Stimulated activated naive B cell treated with anti-CD40 and anti-IgM and Interleukin-4, amounts not matched to agents 10 μg/mL and 1 μg/mL and 100 μg/mL, for 72 hours (primary cell): ENCODE measurements around the gene GH1.

Experiments used
- ATAC-seq, 2 donors: fragments of 150-1000 bp; cut with Tn5 transposase; replicated peaks; 2 replicates each; pipeline ENCODE4 v1.10.0; 2021; ENCODE audit warnings: moderate library complexity in 1 of 2
- DNase-seq: peaks from one replicate; pipeline ENCODE4 v3.0.0; 2021
- H3K27ac Mint-ChIP-seq: one replicate; pipeline ENCODE4 v1.8.0; 2022; ENCODE audit warnings: mild to moderate bottlenecking, mixed read lengths
- H3K27me3 Mint-ChIP-seq, 2 donors: one replicate each; pipeline ENCODE4 v1.8.0; 2022; ENCODE audit warnings: mixed read lengths in 2 of 2
- H3K36me3 Mint-ChIP-seq, 2 donors: one replicate each; pipeline ENCODE4 v1.8.0; 2022; ENCODE audit warnings: mixed read lengths in 2 of 2, mild to moderate bottlenecking in 1 of 2
- H3K4me1 Mint-ChIP-seq, 2 donors: one replicate each; pipeline ENCODE4 v1.8.0; 2022; ENCODE audit warnings: mixed read lengths in 2 of 2, mild to moderate bottlenecking in 1 of 2
- H3K4me3 Mint-ChIP-seq, 2 donors: one replicate each; pipeline ENCODE4 v1.8.0; 2022; ENCODE audit warnings: mild to moderate bottlenecking in 2 of 2, mixed read lengths in 2 of 2, moderate library complexity in 1 of 2
- H3K9me3 Mint-ChIP-seq, 2 donors: one replicate each; pipeline ENCODE4 v1.8.0; 2022; ENCODE audit warnings: mixed read lengths in 2 of 2, mild to moderate bottlenecking in 1 of 2

Gene GH1

GRCh38 chr17:63949576-63950250 lies 31.1 kb upstream of the GH1 start:
- Mint-ChIP-seq H3K36me3 (no peaks in the 10 kb centered on the region), H3K27ac (no peak overlapping the region), H3K9me3 (no peaks in the 10 kb centered on the region), H3K4me1 (peaks cover 43 to 82% of the 10 kb centered on the region in 2 donors), H3K27me3 (no peaks in the 10 kb centered on the region), H3K4me3 (no peak overlapping the region)
- no peak for ATAC-seq
- no peak for DNase-seq

DNA sequence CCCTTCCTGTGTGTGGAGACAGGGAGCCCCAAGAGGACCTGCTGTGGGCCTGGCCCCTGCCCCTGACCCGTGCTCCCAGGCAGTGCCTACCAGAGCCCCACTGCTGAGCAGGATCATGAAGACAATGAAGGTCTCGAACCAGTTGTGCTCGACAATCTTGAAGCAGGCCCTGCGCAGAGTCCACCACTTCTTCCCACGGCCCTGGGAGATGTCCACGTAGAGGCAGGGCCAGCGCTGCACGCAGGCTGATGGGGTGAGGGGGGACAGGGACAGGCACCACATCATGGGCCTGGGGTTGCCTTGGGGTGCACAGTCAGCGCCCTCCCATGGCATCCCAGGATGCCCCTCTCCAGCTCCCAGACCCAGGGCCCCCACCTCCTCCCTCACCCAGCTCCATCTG lies 29.9 kb upstream of the GH1 start:
- Mint-ChIP-seq H3K4me1 (peaks cover 40 to 81% of the 10 kb centered on the region in 2 donors), H3K27ac (no peak overlapping the region), H3K4me3 (no peak overlapping the region), H3K9me3 (peaks cover 0 to 1% of the 10 kb centered on the region in 2 donors), H3K36me3 (no peaks in the 10 kb centered on the region), H3K27me3 (no peaks in the 10 kb centered on the region)
- DNase-seq, result no peak
- ATAC-seq, result no peak

GRCh38 chr17:63947711-63948330 lies 29.2 kb upstream of the GH1 start:
- no peak for DNase-seq
- Mint-ChIP-seq H3K27ac (no peak overlapping the region), H3K36me3 (peaks cover 0 to under 1% of the 10 kb centered on the region in 2 donors), H3K9me3 (peaks cover 0 to 1% of the 10 kb centered on the region in 2 donors), H3K27me3 (no peaks in the 10 kb centered on the region), H3K4me1 (peaks cover 42 to 81% of the 10 kb centered on the region in 2 donors), H3K4me3 (no peak overlapping the region)
- ATAC-seq, result no peak

DNA sequence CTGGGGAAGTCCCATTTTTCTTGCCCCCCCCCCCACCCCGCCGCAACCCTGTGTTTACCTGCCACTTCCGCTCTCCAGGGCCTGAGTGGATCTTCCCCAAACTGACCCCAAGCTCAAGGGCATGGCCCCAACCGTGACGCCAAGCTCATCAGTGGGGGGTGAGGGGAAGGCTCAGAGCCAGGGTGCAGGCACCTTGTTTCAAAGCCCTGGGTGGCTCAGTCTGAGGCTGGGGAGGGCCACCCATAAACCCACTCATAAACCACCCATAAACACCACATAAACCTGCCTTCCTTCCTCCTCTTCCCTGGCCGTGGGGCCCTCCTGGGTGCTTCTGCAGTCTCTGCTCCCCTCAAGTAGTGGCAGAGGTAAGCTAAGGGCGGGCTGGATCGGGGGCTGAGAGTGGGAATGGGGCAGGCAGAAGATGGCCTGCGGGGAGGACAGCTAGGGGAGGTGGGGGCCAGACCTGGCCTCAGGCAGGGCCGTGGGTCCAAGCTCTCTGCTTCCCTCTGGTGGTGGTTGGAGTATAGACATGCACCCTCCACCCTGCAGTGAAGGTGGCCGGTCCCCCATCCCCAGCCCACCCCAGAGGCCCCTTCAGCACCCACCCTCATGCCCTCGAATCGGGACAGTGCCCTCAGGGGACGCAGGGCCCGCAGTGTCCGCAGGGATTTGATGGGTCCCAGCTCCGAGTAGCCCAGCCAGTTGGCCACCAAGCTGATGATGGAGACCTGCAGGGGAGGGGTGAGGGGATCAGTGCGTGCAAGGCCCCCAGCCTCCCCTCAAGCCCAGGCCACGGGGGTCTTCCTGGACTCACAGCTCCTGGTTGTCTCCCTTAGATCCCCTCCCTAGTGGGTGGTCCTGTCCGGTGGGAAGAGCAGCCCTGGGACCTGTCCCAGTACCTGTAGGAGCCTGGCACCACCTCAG lies 28.1 kb upstream of the GH1 start:
- Mint-ChIP-seq H3K9me3 (peaks cover 0 to 1% of the 10 kb centered on the region in 2 donors), H3K27me3 (no peaks in the 10 kb centered on the region), H3K4me1 (peaks cover 44 to 79% of the 10 kb centered on the region in 2 donors), H3K4me3 (peak overlapping the region; percentile 86 to 88), H3K36me3 (peaks cover 9% of the 10 kb centered on the region in 2 donors), H3K27ac (peak overlapping the region; percentile 98)
- DNase-seq (peak; percentile 86), ATAC-seq (peak; percentile 82 to 84)

GRCh38 chr17:63945784-63946439 lies 27.3 kb upstream of the GH1 start:
- Mint-ChIP-seq H3K9me3 (peaks cover 0 to 5% of the 10 kb centered on the region in 2 donors), H3K4me1 (peaks cover 42 to 82% of the 10 kb centered on the region in 2 donors), H3K4me3 (peak overlapping the region; percentile 86 to 88), H3K27me3 (no peaks in the 10 kb centered on the region), H3K27ac (peak overlapping the region; percentile 98), H3K36me3 (peaks cover 13 to 17% of the 10 kb centered on the region in 2 donors)
- ATAC-seq, result peak; percentile 68 to 72
- peak; percentile 83 for DNase-seq

GRCh38 chr17:63944736-63945499 lies 26.3 kb upstream of the GH1 start:
- Mint-ChIP-seq H3K36me3 (peaks cover 13 to 17% of the 10 kb centered on the region in 2 donors), H3K27ac (peak overlapping the region; percentile 98), H3K4me1 (peaks cover 45 to 86% of the 10 kb centered on the region in 2 donors), H3K9me3 (peaks cover 0 to 5% of the 10 kb centered on the region in 2 donors), H3K4me3 (peak overlapping the region; percentile 57 to 88), H3K27me3 (no peaks in the 10 kb centered on the region)
- ATAC-seq (no peak), DNase-seq (no peak)

GRCh38 chr17:63943745-63944144 lies 25.1 kb upstream of the GH1 start:
- Mint-ChIP-seq H3K27ac (peak overlapping the region; percentile 79), H3K36me3 (peaks cover 13 to 17% of the 10 kb centered on the region in 2 donors), H3K9me3 (peaks cover 0 to 5% of the 10 kb centered on the region in 2 donors), H3K4me1 (peaks cover 50 to 89% of the 10 kb centered on the region in 2 donors), H3K27me3 (no peaks in the 10 kb centered on the region), H3K4me3 (peak overlapping the region in 1 of 2 donors; percentile 46)
- no peak for ATAC-seq
- DNase-seq, result no peak

DNA sequence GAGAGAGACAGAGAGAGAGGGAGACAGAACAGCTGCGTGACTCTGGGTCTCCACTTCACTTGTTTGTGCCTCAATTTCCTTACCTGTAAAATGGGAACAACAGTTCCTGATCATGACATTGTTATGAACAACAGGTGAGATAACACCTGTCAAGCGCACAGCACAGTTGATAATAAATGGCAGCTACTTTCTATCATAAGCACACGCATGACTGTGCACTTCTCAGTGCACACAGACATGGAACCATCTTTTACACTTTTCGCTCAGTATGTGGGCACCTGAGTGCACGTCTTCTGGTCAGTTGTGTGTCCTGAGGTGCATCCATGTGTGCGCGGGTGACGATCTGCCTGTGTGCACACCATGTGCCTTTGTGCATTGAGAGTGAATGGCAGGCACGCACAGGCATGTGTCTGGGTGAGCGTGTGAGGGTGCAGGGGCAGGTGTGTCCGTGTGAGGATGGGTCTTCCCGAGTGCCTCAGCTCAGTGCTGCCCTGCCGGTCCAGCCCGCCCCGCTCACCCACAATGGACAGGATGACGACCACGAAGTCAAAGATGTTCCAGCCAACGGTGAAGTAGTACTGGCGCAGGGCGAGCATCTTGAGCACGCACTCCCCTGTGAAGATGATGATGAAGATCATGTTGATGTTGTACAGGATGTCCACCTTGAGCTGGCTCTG lies 23.8 kb upstream of the GH1 start:
- Mint-ChIP-seq H3K27me3 (no peaks in the 10 kb centered on the region), H3K36me3 (peaks cover 13 to 17% of the 10 kb centered on the region in 2 donors), H3K27ac (peak overlapping the region; percentile 48), H3K4me1 (peaks cover 57 to 91% of the 10 kb centered on the region in 2 donors), H3K9me3 (peaks cover 0 to 5% of the 10 kb centered on the region in 2 donors), H3K4me3 (no peak overlapping the region)
- ATAC-seq (no peak), DNase-seq (no peak)

DNA sequence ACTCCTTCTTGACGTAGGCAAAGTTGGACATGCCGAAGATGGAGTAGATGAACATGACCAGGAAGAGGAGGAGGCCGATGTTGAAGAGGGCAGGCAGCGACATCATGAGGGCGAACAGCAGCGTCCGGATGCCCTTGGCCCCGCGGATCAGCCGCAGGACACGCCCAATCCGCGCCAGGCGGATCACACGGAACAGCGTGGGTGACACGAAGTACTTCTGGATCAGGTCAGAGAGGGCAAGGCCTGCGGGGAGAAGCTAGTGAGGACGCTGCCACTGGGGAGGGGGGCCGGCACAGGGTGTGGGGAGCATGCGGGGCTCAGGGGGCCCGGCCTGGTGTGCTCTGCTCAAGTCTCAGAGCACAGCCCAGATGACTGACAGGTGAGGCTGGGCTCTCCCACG lies 23.1 kb upstream of the GH1 start:
- H3K27ac Mint-ChIP-seq, result no peak overlapping the region
- H3K36me3 Mint-ChIP-seq, result peaks cover 13 to 17% of the 10 kb centered on the region in 2 donors
- H3K4me1 Mint-ChIP-seq, result peaks cover 61 to 92% of the 10 kb centered on the region in 2 donors
- ATAC-seq, result no peak
- no peak for DNase-seq
- peaks cover 0 to 5% of the 10 kb centered on the region in 2 donors for H3K9me3 Mint-ChIP-seq
- H3K4me3 Mint-ChIP-seq, result no peak overlapping the region
- H3K27me3 Mint-ChIP-seq, result no peaks in the 10 kb centered on the region

- DNase-seq (no peak), ATAC-seq (no peak)
- H3K4me1 Mint-ChIP-seq, result peaks cover 57 to 90% of the 10 kb centered on the region in 2 donors
- peaks cover 1 to 5% of the 10 kb centered on the region in 2 donors for H3K9me3 Mint-ChIP-seq
- no peak overlapping the region for H3K27ac Mint-ChIP-seq
- peaks cover 14 to 17% of the 10 kb centered on the region in 2 donors for H3K36me3 Mint-ChIP-seq
- no peak overlapping the region for H3K4me3 Mint-ChIP-seq
- H3K27me3 Mint-ChIP-seq, result no peaks in the 10 kb centered on the region
These were observed 22.5 kb upstream of the GH1 start for GRCh38 chr17:63941162-63941561.

- H3K9me3 Mint-ChIP-seq, result peaks cover 4 to 5% of the 10 kb centered on the region in 2 donors
- H3K4me1 Mint-ChIP-seq, result peaks cover 54 to 90% of the 10 kb centered on the region in 2 donors
- no peak overlapping the region for H3K4me3 Mint-ChIP-seq
- H3K27ac Mint-ChIP-seq, result no peak overlapping the region
- no peak for ATAC-seq
- H3K36me3 Mint-ChIP-seq, result peaks cover 16 to 17% of the 10 kb centered on the region in 2 donors
- no peak for DNase-seq
- no peaks in the 10 kb centered on the region for H3K27me3 Mint-ChIP-seq
These were observed 21.9 kb upstream of the GH1 start for GRCh38 chr17:63940584-63940983.

DNA sequence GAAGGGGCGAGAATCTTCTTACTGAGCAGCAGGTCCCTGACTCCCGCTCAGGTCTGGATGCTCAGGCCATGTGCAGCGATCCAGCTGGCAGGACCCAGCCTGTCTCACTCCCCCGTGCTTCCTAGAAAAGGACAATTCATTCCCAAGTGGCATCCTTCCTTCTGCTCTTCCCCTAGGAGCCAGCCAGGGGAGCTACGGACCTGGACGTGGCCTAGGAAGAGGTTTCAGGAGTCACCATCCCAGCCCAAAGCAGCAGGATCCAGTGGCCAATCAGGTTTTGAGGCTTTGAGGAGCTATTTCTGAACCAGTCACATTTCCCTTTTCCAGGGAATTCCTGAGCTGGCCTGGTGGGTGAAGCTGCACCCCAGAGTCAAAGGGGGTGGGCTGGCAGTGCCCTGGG lies 21.2 kb upstream of the GH1 start:
- DNase-seq (no peak), ATAC-seq (no peak)
- no peaks in the 10 kb centered on the region for H3K27me3 Mint-ChIP-seq
- peaks cover 4 to 5% of the 10 kb centered on the region in 2 donors for H3K9me3 Mint-ChIP-seq
- no peak overlapping the region for H3K4me3 Mint-ChIP-seq
- peaks cover 50 to 90% of the 10 kb centered on the region in 2 donors for H3K4me1 Mint-ChIP-seq
- peak overlapping the region; percentile 91 for H3K27ac Mint-ChIP-seq
- H3K36me3 Mint-ChIP-seq, result peaks cover 16 to 17% of the 10 kb centered on the region in 2 donors

DNA sequence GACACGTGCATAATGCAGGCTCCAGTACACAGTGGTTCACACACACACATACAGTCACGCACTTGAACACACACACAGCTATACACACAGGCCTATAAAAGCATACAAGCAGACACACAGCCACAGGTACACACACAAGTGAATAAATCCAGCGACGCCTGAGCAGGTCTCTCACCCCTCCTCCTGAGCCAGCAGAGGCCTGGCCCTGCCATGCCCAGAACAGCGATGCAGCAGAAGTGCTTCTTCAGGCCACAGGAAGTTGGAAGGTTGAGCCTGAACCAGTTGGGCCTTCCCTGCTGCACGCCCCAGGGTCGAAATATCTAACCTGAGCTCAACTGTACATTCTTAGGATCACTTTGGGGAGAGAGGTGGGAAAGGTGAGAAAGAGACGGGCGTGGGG lies 20.8 kb upstream of the GH1 start:
- Mint-ChIP-seq H3K4me1 (peaks cover 51 to 90% of the 10 kb centered on the region in 2 donors), H3K4me3 (no peak overlapping the region), H3K27ac (peak overlapping the region; percentile 85), H3K27me3 (no peaks in the 10 kb centered on the region), H3K36me3 (peaks cover 16 to 17% of the 10 kb centered on the region in 2 donors), H3K9me3 (peaks cover 4% of the 10 kb centered on the region in 2 donors)
- DNase-seq, result no peak
- peak in 1 of 2 donors; percentile 4 for ATAC-seq
